ENCODE data around the gene SLC25A21. TPM values are rescaled to one million over a fixed set of nuclear protein-coding genes. Genes with fewer than 3 reads are reported as not detected.

SLC25A21 gene
- total RNA-seq = 0.39 and 0.98 TPM in 2 replicates

GRCh38 chr14:37172024-37172869, at the start of gene SLC25A21:
Gene SLC25A21 (minus strand): TSS chr14:37172606.

GRCh38 chr14:37197421-37198272, 25.2 kb upstream of the SLC25A21 start, which contains the start of gene MIPOL1:
Gene MIPOL1 (plus strand): TSS chr14:37197937. CDS start chr14:37247889, 49,952 bp downstream.

DNA sequence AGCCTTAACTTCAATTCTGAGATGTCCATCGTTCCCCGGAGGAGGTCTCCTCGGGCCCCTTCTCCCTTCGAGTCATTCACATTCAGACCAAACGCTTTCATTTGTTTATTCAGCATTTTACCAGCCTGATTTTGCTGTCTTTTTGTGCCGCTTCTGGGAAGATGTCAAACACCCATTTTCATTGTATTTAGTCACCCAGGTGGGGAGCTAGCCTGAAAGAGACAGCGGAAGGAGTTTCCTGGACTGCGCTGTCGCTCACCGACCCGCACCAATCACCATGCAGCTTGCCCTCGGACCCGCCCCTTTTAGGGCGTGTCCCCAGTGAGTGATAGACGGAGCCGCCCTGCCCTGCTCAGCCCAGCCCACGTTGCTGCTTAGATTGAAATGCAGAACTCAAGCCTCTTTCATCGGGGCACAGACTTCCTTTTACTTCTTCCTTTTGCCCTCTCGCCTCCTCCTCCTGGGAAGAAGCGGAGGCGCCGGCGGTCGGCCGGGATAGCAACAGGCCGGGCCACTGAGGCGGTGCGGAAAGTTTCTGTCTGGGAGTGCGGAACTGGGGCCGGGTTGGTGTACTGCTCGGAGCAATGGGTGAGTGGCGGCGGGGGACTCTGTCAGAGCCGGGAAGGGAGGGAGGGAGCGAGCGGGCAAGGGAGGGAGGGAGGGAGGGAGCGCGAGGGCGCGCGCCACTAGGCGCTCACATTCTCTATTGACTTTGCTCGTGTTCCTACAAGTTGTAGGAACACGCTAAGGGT, 510.7 kb downstream of the SLC25A21 start, which contains the start of gene PAX9:
TSS of gene PAX9 (plus strand) at position 355 of the 752 bp plus-strand sequence. CDS start at position 585, 230 bp downstream.

Small RNA genes within 50 kb of the gene (small RNA-seq; reads per million reads assigned to genes)
- gene MIR4503 = not detected
- not detected for gene RNU6-273P

Other genes starting within 250 kb of the SLC25A21 start
- gene MIPOL1, start 25.3 kb upstream of the SLC25A21 start, total RNA-seq = 6.1 and 11.8 TPM in 2 replicates

All from placental epithelial cell (primary cell).